SK-N-SH treated with all-trans-retinoic acid at 6 μM for 48 hours (cell line): ENCODE results near the gene ALLC.

Experiments
- ATAC-seq: fragments of 200-7000 bp; cut with Tn5 transposase; 3 replicates; pipeline ENCODE4 v1.9.1; 2020; ENCODE audit warnings: mild to moderate bottlenecking, moderate library complexity
- ARNTL ChIP-seq: fragments of 450-650 bp; formaldehyde crosslinking; IDR thresholded peaks from 2 replicates; pipeline ENCODE4 v1.5.0; 2020; ENCODE audit warnings: low read depth, mild to moderate bottlenecking, moderate library complexity, borderline replicate concordance
- BACH2 ChIP-seq: fragments of 250-450 bp; sonication (Bioruptor Pico); IDR thresholded peaks from 2 replicates; pipeline ENCODE4 v1.9.0; 2021; ENCODE audit warnings: mild to moderate bottlenecking, borderline replicate concordance
- CSDC2 ChIP-seq: fragments of 250-450 bp; sonication (Bioruptor Pico); IDR thresholded peaks from 2 replicates; pipeline ENCODE4 v1.5.0; 2020; ENCODE audit warnings: mild to moderate bottlenecking, moderate library complexity
- ESRRG ChIP-seq: fragments of 250-450 bp; sonication (Bioruptor Pico); IDR thresholded peaks from 2 replicates; pipeline ENCODE4 v1.6.1; 2021; ENCODE audit warnings: mild to moderate bottlenecking
- GLIS3 ChIP-seq: fragments of 250-450 bp; sonication (Bioruptor Pico); IDR thresholded peaks from 2 replicates; pipeline ENCODE4 v1.5.0; 2020; ENCODE audit warnings: mild to moderate bottlenecking, moderate library complexity
- ISL1 ChIP-seq: fragments of 250-450 bp; sonication (Bioruptor Pico); IDR thresholded peaks from 2 replicates; pipeline ENCODE4 v2.1.2; 2022; ENCODE audit warnings: mild to moderate bottlenecking, moderate library complexity
- OSR1 ChIP-seq: fragments of 250-450 bp; sonication (Bioruptor Pico); IDR thresholded peaks from 2 replicates; pipeline ENCODE4 v1.8.0; 2022; ENCODE audit warnings: moderate library complexity, mild to moderate bottlenecking, inconsistent platforms
- PPARA ChIP-seq: fragments of 250-450 bp; sonication (Bioruptor Pico); IDR thresholded peaks from 2 replicates; pipeline ENCODE4 v1.5.0; 2020; ENCODE audit warnings: mild to moderate bottlenecking, borderline replicate concordance
- RARB ChIP-seq: fragments of 250-450 bp; sonication (Bioruptor Pico); IDR thresholded peaks from 2 replicates; pipeline ENCODE4 v1.8.0; 2021; ENCODE audit warnings: mild to moderate bottlenecking, moderate library complexity
- SNAI2 ChIP-seq: fragments of 250-450 bp; sonication (Bioruptor Pico); IDR thresholded peaks from 2 replicates; pipeline ENCODE4 v1.5.0; 2020; ENCODE audit warnings: mild to moderate bottlenecking, moderate library complexity
- TCF4 ChIP-seq: fragments of 250-450 bp; sonication (Bioruptor Pico); IDR thresholded peaks from 2 replicates; pipeline ENCODE4 v1.8.0; 2021; ENCODE audit warnings: mild to moderate bottlenecking, moderate library complexity, borderline replicate concordance
- TOX ChIP-seq: fragments of 250-450 bp; sonication (Bioruptor Pico); IDR thresholded peaks from 2 replicates; pipeline ENCODE4 v1.8.0; 2021; ENCODE audit warnings: mild to moderate bottlenecking, moderate library complexity, borderline replicate concordance
- ZC3H10 ChIP-seq: fragments of 250-450 bp; sonication (Bioruptor Pico); IDR thresholded peaks from 2 replicates; pipeline ENCODE4 v1.5.1; 2021; ENCODE audit warnings: mild to moderate bottlenecking, moderate library complexity
- ZFP3 ChIP-seq: fragments of 250-450 bp; sonication (Bioruptor Pico); IDR thresholded peaks from 2 replicates; pipeline ENCODE4 v1.5.0; 2020; ENCODE audit warnings: mild to moderate bottlenecking, moderate library complexity
- ZNF565 ChIP-seq: fragments of 450-650 bp; formaldehyde crosslinking; conservative IDR thresholded peaks from 2 replicates; pipeline ENCODE4 v1.5.0; 2020; ENCODE audit warnings: low read depth, mild to moderate bottlenecking, moderate library complexity
- ZNF70 ChIP-seq: fragments of 450-650 bp; formaldehyde crosslinking; IDR thresholded peaks from 2 replicates; pipeline ENCODE4 v1.5.0; 2020; ENCODE audit warnings: mild to moderate bottlenecking, moderate library complexity
- ZNF8 ChIP-seq: fragments of 450-650 bp; formaldehyde crosslinking; IDR thresholded peaks from 2 replicates; pipeline ENCODE4 v1.5.0; 2020; ENCODE audit warnings: mild to moderate bottlenecking, moderate library complexity
- TF ChIP-seq, protein P1 (sequence below): fragments of 250-450 bp; sonication (Bioruptor Pico); IDR thresholded peaks from 2 replicates; pipeline ENCODE4 v1.5.1; 2021; ENCODE audit warnings: mild to moderate bottlenecking, moderate library complexity
- TF ChIP-seq, protein P2 (sequence below): fragments of 250-450 bp; sonication (Bioruptor Pico); IDR thresholded peaks from 2 replicates; pipeline ENCODE4 v1.5.1; 2020; ENCODE audit warnings: low read depth, mild to moderate bottlenecking, moderate library complexity
- TF ChIP-seq, protein P3 (sequence below): fragments of 250-450 bp; sonication (Bioruptor Pico); IDR thresholded peaks from 2 replicates; pipeline ENCODE4 v1.5.0; 2020; ENCODE audit warnings: mild to moderate bottlenecking, moderate library complexity
- TF ChIP-seq, protein P4 (sequence below): fragments of 250-450 bp; sonication (Bioruptor Pico); IDR thresholded peaks from 2 replicates; pipeline ENCODE4 v1.8.0; 2020; ENCODE audit warnings: mild to moderate bottlenecking, moderate library complexity, borderline replicate concordance

Gene ALLC

DNA sequence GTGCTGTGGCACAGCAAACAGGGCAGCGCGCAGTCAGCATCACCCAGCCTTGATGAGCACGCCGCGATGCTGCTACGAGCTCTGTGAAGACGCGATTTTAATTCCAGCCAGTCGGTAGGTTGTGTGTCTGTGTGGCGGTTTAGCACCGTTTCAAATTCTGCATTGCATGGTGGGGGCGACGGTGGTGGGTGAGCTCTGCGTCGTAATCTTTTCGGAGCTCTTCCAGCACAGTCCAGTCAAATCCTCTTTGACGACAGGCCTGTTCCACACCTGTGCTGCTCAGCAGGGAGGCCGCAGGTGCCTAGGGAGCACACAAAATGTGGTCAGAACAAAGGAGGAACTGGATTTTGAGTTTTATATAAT lies 8.6 kb downstream of the ALLC start:
- no peak for TF ChIP-seq ZNF565 (CRISPR knock-in tag)
- no peak for TF ChIP-seq TOX (CRISPR knock-in tag)
- TF ChIP-seq, all 23 proteins: peak for 0
- ATAC-seq = no peak

DNA sequence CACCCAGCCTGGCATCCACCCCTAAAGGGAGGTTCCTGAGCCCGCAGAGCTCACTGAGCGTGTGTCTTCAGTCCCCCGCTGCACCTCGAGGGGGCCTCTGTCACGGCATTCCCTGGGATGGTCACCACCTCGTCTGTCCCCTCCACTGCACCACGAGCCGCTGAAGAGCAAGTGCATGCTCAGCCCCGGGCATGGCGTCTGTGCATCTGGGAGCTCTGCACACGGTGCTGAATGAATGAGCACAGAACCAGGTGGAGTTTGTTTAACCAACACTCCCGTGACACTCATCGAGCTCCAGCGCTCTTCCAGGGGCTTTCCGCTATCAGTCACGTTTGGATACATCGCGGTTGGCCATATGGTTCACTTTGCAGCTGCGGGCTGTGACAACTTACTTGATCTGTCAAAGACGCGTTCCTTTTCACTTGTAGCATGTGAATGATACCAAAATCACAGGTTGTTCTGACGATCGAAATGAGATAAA lies 9.2 kb downstream of the ALLC start:
- peak; percentile 62 for ATAC-seq

DNA sequence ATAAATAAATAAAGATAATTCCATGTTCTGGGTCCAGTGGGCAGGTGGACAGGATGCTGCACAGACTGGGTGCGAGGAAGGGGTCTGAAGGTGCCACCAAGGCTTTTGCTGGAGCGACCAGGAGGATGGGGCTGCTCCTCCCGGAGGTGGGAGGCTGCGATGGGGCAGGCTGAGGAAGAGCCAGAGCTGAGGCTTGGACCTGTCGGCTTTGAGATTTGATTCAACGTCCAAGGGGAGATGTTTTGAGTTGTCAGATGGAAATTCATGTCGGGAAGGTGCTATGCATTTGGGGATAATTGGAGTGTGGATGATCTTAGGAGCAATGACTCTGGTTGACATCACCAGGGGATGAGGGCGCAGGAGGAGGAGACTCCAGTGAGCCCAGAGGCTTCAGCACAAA lies 11.7 kb downstream of the ALLC start:
- no peak for ATAC-seq
- TF ChIP-seq BACH2 (CRISPR knock-in tag) = no peak
- no peak for TF ChIP-seq CSDC2
- no peak for TF ChIP-seq ZNF8 (CRISPR knock-in tag)
- TF ChIP-seq, protein P1, sequence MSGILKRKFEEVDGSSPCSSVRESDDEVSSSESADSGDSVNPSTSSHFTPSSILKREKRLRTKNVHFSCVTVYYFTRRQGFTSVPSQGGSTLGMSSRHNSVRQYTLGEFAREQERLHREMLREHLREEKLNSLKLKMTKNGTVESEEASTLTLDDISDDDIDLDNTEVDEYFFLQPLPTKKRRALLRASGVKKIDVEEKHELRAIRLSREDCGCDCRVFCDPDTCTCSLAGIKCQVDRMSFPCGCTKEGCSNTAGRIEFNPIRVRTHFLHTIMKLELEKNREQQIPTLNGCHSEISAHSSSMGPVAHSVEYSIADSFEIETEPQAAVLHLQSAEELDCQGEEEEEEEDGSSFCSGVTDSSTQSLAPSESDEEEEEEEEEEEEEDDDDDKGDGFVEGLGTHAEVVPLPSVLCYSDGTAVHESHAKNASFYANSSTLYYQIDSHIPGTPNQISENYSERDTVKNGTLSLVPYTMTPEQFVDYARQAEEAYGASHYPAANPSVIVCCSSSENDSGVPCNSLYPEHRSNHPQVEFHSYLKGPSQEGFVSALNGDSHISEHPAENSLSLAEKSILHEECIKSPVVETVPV (CRISPR knock-in tag) = no peak

More for the DNA sequence above, 9.2 kb downstream of the ALLC start:
- TF ChIP-seq ZC3H10 (CRISPR knock-in tag) = no peak
- TF ChIP-seq CSDC2 = no peak
- TF ChIP-seq ZNF70 (CRISPR knock-in tag) = no peak
- TF ChIP-seq ESRRG (CRISPR knock-in tag) = no peak
- no peak for TF ChIP-seq ARNTL (CRISPR knock-in tag)
- TF ChIP-seq, protein P2, sequence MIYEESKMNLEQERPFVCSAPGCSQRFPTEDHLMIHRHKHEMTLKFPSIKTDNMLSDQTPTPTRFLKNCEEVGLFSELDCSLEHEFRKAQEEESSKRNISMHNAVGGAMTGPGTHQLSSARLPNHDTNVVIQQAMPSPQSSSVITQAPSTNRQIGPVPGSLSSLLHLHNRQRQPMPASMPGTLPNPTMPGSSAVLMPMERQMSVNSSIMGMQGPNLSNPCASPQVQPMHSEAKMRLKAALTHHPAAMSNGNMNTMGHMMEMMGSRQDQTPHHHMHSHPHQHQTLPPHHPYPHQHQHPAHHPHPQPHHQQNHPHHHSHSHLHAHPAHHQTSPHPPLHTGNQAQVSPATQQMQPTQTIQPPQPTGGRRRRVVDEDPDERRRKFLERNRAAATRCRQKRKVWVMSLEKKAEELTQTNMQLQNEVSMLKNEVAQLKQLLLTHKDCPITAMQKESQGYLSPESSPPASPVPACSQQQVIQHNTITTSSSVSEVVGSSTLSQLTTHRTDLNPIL (CRISPR knock-in tag) = no peak
- TF ChIP-seq RARB (CRISPR knock-in tag) = no peak
- TF ChIP-seq, protein P1 (CRISPR knock-in tag) = no peak
- no peak for TF ChIP-seq TOX (CRISPR knock-in tag)
- no peak for TF ChIP-seq OSR1 (CRISPR knock-in tag)
- TF ChIP-seq ZNF8 (CRISPR knock-in tag) = no peak
- TF ChIP-seq, protein P3, sequence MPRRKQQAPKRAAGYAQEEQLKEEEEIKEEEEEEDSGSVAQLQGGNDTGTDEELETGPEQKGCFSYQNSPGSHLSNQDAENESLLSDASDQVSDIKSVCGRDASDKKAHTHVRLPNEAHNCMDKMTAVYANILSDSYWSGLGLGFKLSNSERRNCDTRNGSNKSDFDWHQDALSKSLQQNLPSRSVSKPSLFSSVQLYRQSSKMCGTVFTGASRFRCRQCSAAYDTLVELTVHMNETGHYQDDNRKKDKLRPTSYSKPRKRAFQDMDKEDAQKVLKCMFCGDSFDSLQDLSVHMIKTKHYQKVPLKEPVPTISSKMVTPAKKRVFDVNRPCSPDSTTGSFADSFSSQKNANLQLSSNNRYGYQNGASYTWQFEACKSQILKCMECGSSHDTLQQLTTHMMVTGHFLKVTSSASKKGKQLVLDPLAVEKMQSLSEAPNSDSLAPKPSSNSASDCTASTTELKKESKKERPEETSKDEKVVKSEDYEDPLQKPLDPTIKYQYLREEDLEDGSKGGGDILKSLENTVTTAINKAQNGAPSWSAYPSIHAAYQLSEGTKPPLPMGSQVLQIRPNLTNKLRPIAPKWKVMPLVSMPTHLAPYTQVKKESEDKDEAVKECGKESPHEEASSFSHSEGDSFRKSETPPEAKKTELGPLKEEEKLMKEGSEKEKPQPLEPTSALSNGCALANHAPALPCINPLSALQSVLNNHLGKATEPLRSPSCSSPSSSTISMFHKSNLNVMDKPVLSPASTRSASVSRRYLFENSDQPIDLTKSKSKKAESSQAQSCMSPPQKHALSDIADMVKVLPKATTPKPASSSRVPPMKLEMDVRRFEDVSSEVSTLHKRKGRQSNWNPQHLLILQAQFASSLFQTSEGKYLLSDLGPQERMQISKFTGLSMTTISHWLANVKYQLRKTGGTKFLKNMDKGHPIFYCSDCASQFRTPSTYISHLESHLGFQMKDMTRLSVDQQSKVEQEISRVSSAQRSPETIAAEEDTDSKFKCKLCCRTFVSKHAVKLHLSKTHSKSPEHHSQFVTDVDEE (CRISPR knock-in tag) = no peak
- TF ChIP-seq GLIS3 = no peak
- no peak for TF ChIP-seq ZFP3
- TF ChIP-seq PPARA (CRISPR knock-in tag) = no peak
- no peak for TF ChIP-seq TCF4 (CRISPR knock-in tag)
- TF ChIP-seq BACH2 (CRISPR knock-in tag) = no peak
- no peak for TF ChIP-seq SNAI2 (CRISPR knock-in tag)
- TF ChIP-seq ISL1 = no peak
- TF ChIP-seq, protein P4, sequence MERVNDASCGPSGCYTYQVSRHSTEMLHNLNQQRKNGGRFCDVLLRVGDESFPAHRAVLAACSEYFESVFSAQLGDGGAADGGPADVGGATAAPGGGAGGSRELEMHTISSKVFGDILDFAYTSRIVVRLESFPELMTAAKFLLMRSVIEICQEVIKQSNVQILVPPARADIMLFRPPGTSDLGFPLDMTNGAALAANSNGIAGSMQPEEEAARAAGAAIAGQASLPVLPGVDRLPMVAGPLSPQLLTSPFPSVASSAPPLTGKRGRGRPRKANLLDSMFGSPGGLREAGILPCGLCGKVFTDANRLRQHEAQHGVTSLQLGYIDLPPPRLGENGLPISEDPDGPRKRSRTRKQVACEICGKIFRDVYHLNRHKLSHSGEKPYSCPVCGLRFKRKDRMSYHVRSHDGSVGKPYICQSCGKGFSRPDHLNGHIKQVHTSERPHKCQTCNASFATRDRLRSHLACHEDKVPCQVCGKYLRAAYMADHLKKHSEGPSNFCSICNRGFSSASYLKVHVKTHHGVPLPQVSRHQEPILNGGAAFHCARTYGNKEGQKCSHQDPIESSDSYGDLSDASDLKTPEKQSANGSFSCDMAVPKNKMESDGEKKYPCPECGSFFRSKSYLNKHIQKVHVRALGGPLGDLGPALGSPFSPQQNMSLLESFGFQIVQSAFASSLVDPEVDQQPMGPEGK (CRISPR knock-in tag) = no peak
- TF ChIP-seq, all 23 proteins: peak for 0

DNA sequence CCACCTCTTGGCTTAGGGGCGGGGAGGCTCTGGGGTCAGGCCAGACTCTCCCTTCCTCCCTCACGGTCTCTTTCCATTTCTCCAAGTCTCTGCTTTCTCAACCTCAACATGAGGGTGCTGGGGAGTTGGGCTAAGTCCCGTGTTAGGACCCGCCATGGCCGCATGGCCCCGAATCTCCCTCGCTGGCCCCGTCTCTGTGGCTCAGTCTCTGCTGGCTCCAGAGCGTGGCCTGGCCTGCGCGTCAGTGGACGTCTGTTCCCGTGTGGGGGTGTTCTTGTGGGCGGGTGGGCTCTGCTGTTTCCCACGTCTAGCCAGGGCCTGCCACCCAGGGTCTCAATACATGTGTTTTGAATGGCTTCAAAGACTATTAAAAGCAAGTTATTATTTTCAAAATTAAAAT lies 12.4 kb downstream of the ALLC start:
- no peak for ATAC-seq
- TF ChIP-seq TOX (CRISPR knock-in tag) = no peak
- TF ChIP-seq ZFP3 = no peak
- no peak for TF ChIP-seq SNAI2 (CRISPR knock-in tag)
- TF ChIP-seq ZNF8 (CRISPR knock-in tag) = no peak
- no peak for TF ChIP-seq ISL1
- TF ChIP-seq ZNF70 (CRISPR knock-in tag) = no peak
- TF ChIP-seq, protein P3 (CRISPR knock-in tag) = no peak
- TF ChIP-seq ESRRG (CRISPR knock-in tag) = no peak
- no peak for TF ChIP-seq PPARA (CRISPR knock-in tag)
- TF ChIP-seq, protein P4 (CRISPR knock-in tag) = no peak
- no peak for TF ChIP-seq TCF4 (CRISPR knock-in tag)
- no peak for TF ChIP-seq GLIS3
- TF ChIP-seq ZNF565 (CRISPR knock-in tag) = no peak
